Measurements from ENCODE around the gene SIVA1.

DNA sequence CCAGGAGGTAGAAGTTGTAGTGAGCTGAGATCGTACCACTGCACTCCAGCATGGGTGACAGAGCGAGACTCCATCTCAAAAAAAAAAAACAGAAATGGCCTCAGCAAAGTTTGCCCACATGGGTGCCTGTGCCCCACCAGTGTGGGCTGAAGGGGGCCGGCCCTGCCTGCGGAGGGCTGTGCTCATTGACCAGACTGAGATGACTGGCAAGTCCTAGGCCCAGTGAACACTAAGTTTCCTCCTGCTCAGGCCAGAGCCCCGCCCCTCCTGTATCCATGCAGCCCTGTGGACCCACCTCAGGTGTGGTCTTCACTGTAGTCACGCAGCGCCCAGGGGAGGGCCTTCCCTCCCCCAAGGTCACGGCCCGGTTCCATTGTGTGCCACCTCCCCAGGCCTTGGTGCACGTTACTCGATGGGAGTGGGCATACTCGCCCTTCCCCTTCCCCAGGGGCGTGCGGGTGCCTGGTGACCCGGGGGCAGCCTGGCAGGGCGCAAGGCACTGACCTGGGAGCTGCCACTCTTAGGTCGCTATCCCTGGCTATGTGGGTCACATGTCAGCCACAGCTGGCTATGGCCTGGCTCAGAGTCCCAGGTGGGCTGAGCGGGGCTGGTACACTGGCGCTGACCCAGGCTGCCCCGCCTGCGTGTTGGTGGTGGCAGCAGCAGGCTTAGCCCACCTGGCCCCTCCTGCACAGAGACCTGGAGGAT lies 47.5 kb upstream of the SIVA1 start:
- TF ChIP-seq CTCF (IDR thresholded peaks at IDR 0.05) (no peak), POLR2A (IDR thresholded peaks at IDR 0.05) (no peak)
